ENCODE results near the gene SLC39A3. TPM values are rescaled to one million over a fixed set of nuclear protein-coding genes. Genes with fewer than 3 reads are reported as not detected.

The SLC39A3 gene
- total and polyA plus RNA-seq, 2 donors (not counting 1 experiment from before 2014, with no cell fraction given): 23.9 to 28.2 TPM

GRCh38 chr19:2759362-2759761, 19.5 kb upstream of the SLC39A3 start:
- TF ChIP-seq EZH2 (IDR thresholded peaks at IDR 0.05; ENCODE audit: low read length, missing control alignments): no peak
- TF ChIP-seq, protein P1, sequence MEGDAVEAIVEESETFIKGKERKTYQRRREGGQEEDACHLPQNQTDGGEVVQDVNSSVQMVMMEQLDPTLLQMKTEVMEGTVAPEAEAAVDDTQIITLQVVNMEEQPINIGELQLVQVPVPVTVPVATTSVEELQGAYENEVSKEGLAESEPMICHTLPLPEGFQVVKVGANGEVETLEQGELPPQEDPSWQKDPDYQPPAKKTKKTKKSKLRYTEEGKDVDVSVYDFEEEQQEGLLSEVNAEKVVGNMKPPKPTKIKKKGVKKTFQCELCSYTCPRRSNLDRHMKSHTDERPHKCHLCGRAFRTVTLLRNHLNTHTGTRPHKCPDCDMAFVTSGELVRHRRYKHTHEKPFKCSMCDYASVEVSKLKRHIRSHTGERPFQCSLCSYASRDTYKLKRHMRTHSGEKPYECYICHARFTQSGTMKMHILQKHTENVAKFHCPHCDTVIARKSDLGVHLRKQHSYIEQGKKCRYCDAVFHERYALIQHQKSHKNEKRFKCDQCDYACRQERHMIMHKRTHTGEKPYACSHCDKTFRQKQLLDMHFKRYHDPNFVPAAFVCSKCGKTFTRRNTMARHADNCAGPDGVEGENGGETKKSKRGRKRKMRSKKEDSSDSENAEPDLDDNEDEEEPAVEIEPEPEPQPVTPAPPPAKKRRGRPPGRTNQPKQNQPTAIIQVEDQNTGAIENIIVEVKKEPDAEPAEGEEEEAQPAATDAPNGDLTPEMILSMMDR (conservative IDR thresholded peaks at IDR 0.05 in 1 of 2, IDR thresholded peaks at IDR 0.05 in 1 of 2; ENCODE audit: low read depth in 1 of 2, low read length in 2 of 2): no peak
- no peaks in the 10 kb centered on the region for H3K27me3 ChIP-seq (ENCODE audit: control insufficient read depth, insufficient read depth, low read length)
- no peaks in the 10 kb centered on the region for H3K4me1 ChIP-seq (ENCODE audit: control insufficient read depth, extremely low read depth, insufficient read depth, low read length)
- H3K9me3 ChIP-seq (ENCODE audit: control insufficient read depth, insufficient read depth, low read depth, low read length): no peaks in the 10 kb centered on the region
- no peak overlapping the region for H3K27ac ChIP-seq (ENCODE audit: insufficient read depth, low read length)
- H3K4me3 ChIP-seq (replicated peaks in 1 of 4; ENCODE audit: control extremely low read depth in 1 of 4, insufficient read depth in 1 of 4, low read depth in 3 of 4, low read length in 4 of 4): no peak overlapping the region
- DNase-seq (ENCODE audit: low read depth in 2 of 2): no peak
- H4K20me1 ChIP-seq (ENCODE audit: control insufficient read depth, extremely low read depth, insufficient read depth, low read length): no peaks in the 10 kb centered on the region
- peaks cover 29% of the 10 kb centered on the region for H3K36me3 ChIP-seq (ENCODE audit: control insufficient read depth, insufficient read depth, low read length)
- no peak overlapping the region for H3K4me2 ChIP-seq (ENCODE audit: extremely low read depth, insufficient read depth, low read length)
- H2AFZ ChIP-seq (ENCODE audit: low read length): no peak overlapping the region
- H3K79me2 ChIP-seq (ENCODE audit: control insufficient read depth, insufficient read depth, low read length): no peaks in the 10 kb centered on the region
- no peak overlapping the region for H3K9ac ChIP-seq (ENCODE audit: insufficient read depth, low read length)

GRCh38 chr19:2758601-2759313, 18.9 kb upstream of the SLC39A3 start:
- Histone ChIP-seq H3K9ac (ENCODE audit: insufficient read depth, low read length) (no peak overlapping the region), H3K4me3 (replicated peaks in 1 of 4; ENCODE audit: control extremely low read depth in 1 of 4, insufficient read depth in 1 of 4, low read depth in 3 of 4, low read length in 4 of 4) (no peak overlapping the region), H3K9me3 (ENCODE audit: control insufficient read depth, insufficient read depth, low read depth, low read length) (no peaks in the 10 kb centered on the region), H4K20me1 (ENCODE audit: control insufficient read depth, extremely low read depth, insufficient read depth, low read length) (no peaks in the 10 kb centered on the region), H3K79me2 (ENCODE audit: control insufficient read depth, insufficient read depth, low read length) (no peaks in the 10 kb centered on the region), H3K4me1 (ENCODE audit: control insufficient read depth, extremely low read depth, insufficient read depth, low read length) (no peaks in the 10 kb centered on the region), H3K36me3 (ENCODE audit: control insufficient read depth, insufficient read depth, low read length) (peaks cover 31% of the 10 kb centered on the region), H2AFZ (ENCODE audit: low read length) (no peak overlapping the region), H3K27me3 (ENCODE audit: control insufficient read depth, insufficient read depth, low read length) (no peaks in the 10 kb centered on the region), H3K4me2 (ENCODE audit: extremely low read depth, insufficient read depth, low read length) (no peak overlapping the region), H3K27ac (ENCODE audit: insufficient read depth, low read length) (no peak overlapping the region)
- TF ChIP-seq, protein P1 (conservative IDR thresholded peaks at IDR 0.05 in 1 of 2, IDR thresholded peaks at IDR 0.05 in 1 of 2; ENCODE audit: low read depth in 1 of 2, low read length in 2 of 2): no peak
- no peak for TF ChIP-seq EZH2 (IDR thresholded peaks at IDR 0.05; ENCODE audit: low read length, missing control alignments)
- DNase-seq (ENCODE audit: low read depth in 2 of 2): no peak

- no peak for DNase-seq (ENCODE audit: low read depth in 2 of 2)
- Histone ChIP-seq H3K9me3 (ENCODE audit: control insufficient read depth, insufficient read depth, low read depth, low read length) (no peaks in the 10 kb centered on the region), H3K4me1 (ENCODE audit: control insufficient read depth, extremely low read depth, insufficient read depth, low read length) (no peaks in the 10 kb centered on the region), H3K36me3 (ENCODE audit: control insufficient read depth, insufficient read depth, low read length) (peaks cover 28% of the 10 kb centered on the region), H3K79me2 (ENCODE audit: control insufficient read depth, insufficient read depth, low read length) (no peaks in the 10 kb centered on the region), H3K4me3 (replicated peaks in 1 of 4; ENCODE audit: control extremely low read depth in 1 of 4, insufficient read depth in 1 of 4, low read depth in 3 of 4, low read length in 4 of 4) (no peak overlapping the region), H3K27ac (ENCODE audit: insufficient read depth, low read length) (no peak overlapping the region), H2AFZ (ENCODE audit: low read length) (no peak overlapping the region), H4K20me1 (ENCODE audit: control insufficient read depth, extremely low read depth, insufficient read depth, low read length) (no peaks in the 10 kb centered on the region), H3K27me3 (ENCODE audit: control insufficient read depth, insufficient read depth, low read length) (no peaks in the 10 kb centered on the region), H3K4me2 (ENCODE audit: extremely low read depth, insufficient read depth, low read length) (no peak overlapping the region), H3K9ac (ENCODE audit: insufficient read depth, low read length) (no peak overlapping the region)
- TF ChIP-seq, protein P1 (conservative IDR thresholded peaks at IDR 0.05 in 1 of 2, IDR thresholded peaks at IDR 0.05 in 1 of 2; ENCODE audit: low read depth in 1 of 2, low read length in 2 of 2): no peak
- no peak for TF ChIP-seq EZH2 (IDR thresholded peaks at IDR 0.05; ENCODE audit: low read length, missing control alignments)
These were observed 17.4 kb upstream of the SLC39A3 start for GRCh38 chr19:2756921-2757881.
